ELF-1 (cell line): ENCODE measurements around the gene MAML3.

Source experiments
- DNase-seq: peaks from one replicate; pipeline ENCODE4 v3.0.0-alpha.2; 2016; ENCODE audit warnings: low read depth, low spot score

MAML3 gene

GRCh38 chr4:140100771-140101170, 53.2 kb downstream of the MAML3 start:
- no peak for DNase-seq

- no peak for DNase-seq
These were observed 54.0 kb downstream of the MAML3 start for GRCh38 chr4:140099983-140100382.

GRCh38 chr4:140098455-140099160, 55.4 kb downstream of the MAML3 start:
- no peak for DNase-seq

- no peak for DNase-seq
These were observed 56.4 kb downstream of the MAML3 start for GRCh38 chr4:140097572-140097971.

GRCh38 chr4:140096921-140097320, 57.1 kb downstream of the MAML3 start:
- no peak for DNase-seq

GRCh38 chr4:140096483-140096861, 57.5 kb downstream of the MAML3 start:
- DNase-seq: no peak

GRCh38 chr4:140095694-140096482, 58.1 kb downstream of the MAML3 start:
- peak; percentile 17 for DNase-seq

- DNase-seq: peak; percentile 77
These were observed 59.3 kb downstream of the MAML3 start for GRCh38 chr4:140094438-140095420.

- DNase-seq: peak; percentile 96
These were observed 61.7 kb downstream of the MAML3 start for GRCh38 chr4:140092094-140092851.

- no peak for DNase-seq
These were observed 62.7 kb downstream of the MAML3 start for GRCh38 chr4:140091305-140091704.

- no peak for DNase-seq
These were observed 63.7 kb downstream of the MAML3 start for GRCh38 chr4:140090215-140090731.

- DNase-seq: no peak
These were observed 64.8 kb downstream of the MAML3 start for GRCh38 chr4:140089216-140089615.

GRCh38 chr4:140088323-140088967, 65.5 kb downstream of the MAML3 start:
- no peak for DNase-seq

- DNase-seq: no peak
These were observed 68.1 kb downstream of the MAML3 start for GRCh38 chr4:140085881-140086280.

- DNase-seq: peak; percentile 74
These were observed 68.8 kb downstream of the MAML3 start for GRCh38 chr4:140085062-140085622.

GRCh38 chr4:140084385-140084784, 69.6 kb downstream of the MAML3 start:
- no peak for DNase-seq

- DNase-seq: no peak
These were observed 71.6 kb downstream of the MAML3 start for GRCh38 chr4:140082391-140082755.

GRCh38 chr4:140081641-140082390, 72.2 kb downstream of the MAML3 start:
- peak; percentile 40 for DNase-seq

GRCh38 chr4:140080883-140081282, 73.1 kb downstream of the MAML3 start:
- no peak for DNase-seq
